HG03175 (cell line): Measurements from ENCODE around the gene EXOG.

Experiments
- ATAC-seq: cut with Tn5 transposase; IDR thresholded peaks from one replicate; pipeline ENCODE4 v1.9.1; 2021; ENCODE audit warnings: mild to moderate bottlenecking, moderate library complexity; ENCODE audit not compliant: unreplicated experiment

Gene EXOG

GRCh38 chr3:38507120-38507519 is 11.0 kb downstream of the EXOG start:
- peak; percentile 100 for ATAC-seq

GRCh38 chr3:38509732-38510131 is 13.6 kb downstream of the EXOG start:
- no peak for ATAC-seq

- ATAC-seq = no peak
Measured at GRCh38 chr3:38510631-38511030, 14.5 kb downstream of the EXOG start.

GRCh38 chr3:38511546-38511945 is 15.4 kb downstream of the EXOG start:
- no peak for ATAC-seq

DNA sequence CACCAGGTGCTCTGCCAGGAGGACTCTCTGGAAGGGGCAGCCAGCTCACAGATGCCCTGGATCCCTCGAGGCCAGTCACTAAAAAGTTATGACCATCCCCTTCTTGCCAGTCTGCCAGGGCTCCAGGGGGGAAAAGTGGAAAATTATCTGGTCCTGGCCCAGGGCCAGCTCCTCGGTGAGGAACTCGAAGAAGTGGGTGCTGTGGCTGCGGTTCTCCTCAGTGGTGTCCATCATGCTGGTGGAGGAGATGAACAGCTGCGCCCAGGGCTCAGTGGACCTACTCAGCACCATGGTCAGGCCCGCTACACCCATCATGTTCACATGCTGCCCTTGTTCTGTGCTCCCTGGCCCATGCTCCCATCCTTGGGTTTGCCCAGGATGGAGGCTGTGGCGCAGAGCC is 19.2 kb downstream of the EXOG start:
- no peak for ATAC-seq

- no peak for ATAC-seq
Measured at GRCh38 chr3:38516669-38517068, 20.5 kb downstream of the EXOG start.

GRCh38 chr3:38519000-38519399 is 22.9 kb downstream of the EXOG start:
- ATAC-seq = no peak

DNA sequence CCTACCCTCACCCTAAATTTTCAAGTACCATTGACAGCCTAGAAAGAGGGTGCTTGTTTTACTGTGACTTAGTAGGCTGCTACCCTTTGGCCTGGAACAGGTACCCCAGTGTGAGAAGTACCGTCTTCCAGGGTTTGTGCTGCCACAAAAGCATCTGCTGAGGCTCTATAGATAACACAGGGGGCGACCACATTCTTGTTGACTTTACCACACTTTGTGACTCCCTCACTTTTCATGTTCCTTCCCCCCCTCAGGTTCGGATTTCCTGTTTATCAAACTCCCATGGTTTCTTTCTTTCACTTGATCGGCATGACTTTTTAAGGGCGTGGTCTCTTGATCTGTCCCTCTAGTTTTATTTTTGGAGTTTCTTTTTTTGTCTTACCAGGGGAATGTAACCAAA is 23.5 kb downstream of the EXOG start:
- ATAC-seq = no peak

DNA sequence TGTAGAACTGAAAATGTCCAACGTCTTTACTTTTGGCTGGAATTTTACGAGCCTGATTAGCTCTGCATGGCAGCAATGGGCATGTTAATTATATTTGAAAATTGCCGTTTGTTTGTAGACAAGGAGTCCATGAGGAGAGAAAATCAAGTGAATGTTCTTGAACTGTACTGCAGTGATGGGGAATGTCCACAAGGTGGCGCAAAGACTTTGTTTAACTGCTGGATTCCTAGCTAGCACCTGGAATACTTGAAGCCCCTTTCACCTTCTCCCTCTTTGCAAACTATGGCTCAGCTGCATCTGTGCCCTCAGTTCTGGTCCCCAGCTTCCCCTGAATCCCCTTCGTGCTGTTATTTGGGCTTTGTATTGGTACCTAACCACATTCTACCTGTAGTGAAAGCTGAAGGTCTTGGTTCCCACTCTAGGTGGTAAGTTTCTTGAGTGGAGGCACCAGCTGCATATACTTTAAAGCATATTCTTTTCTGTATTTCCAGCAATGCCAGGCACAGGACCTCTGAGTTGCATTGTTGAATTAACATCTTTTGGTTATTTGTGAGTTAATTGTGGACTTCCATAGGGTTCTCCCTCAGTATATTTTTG is 25.3 kb downstream of the EXOG start:
- ATAC-seq = peak; percentile 49

DNA sequence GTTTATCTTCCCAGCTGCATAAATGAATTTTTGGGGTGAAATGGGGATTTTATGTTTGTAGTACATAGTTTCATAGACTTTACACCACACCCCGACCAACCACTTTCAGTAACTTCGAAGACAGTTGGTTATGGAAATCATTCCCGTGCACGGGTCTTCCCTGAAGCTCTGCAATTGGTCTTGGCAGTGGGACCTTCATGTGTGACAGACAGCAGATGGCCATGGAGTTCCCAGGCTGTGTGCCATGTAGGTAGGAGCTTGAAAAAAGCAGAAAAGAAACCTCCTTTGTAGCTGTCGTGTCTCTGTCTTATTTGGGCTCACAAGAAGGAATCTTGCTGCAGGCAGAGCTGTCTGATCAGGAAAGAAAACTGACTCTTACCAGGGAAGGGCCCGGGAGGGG is 25.9 kb downstream of the EXOG start:
- ATAC-seq = no peak

- ATAC-seq = no peak
Measured at GRCh38 chr3:38524141-38524739, 28.1 kb downstream of the EXOG start.

- ATAC-seq = no peak
Measured at GRCh38 chr3:38526792-38527191, 30.7 kb downstream of the EXOG start.

DNA sequence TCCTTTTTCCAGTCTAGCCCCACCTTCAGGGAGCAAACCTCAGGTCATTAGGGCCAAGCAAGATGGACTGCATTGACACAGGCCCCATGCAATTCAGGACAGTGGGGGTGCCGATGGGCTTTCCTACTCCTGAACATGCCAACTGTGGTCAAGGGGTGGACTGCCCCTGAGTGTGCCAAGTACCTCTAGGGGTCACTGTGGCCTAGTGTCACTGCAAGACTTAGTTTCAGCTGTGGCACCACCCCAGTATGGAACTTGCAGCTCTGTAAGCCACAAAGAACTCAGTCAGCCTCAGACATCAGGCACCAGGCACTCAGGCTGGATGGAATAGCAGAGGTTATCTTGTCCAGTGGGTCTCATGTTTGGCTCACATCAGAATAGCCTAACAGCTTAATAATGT is 32.3 kb downstream of the EXOG start:
- no peak for ATAC-seq

- ATAC-seq = no peak
Measured at GRCh38 chr3:38532529-38532928, 36.4 kb downstream of the EXOG start.

GRCh38 chr3:38533285-38533976 is 37.3 kb downstream of the EXOG start:
- ATAC-seq = no peak

- ATAC-seq = no peak
Measured at GRCh38 chr3:38534180-38534579, 38.0 kb downstream of the EXOG start.

GRCh38 chr3:38534604-38535003 is 38.5 kb downstream of the EXOG start:
- ATAC-seq = no peak

GRCh38 chr3:38536671-38537070 is 40.5 kb downstream of the EXOG start:
- ATAC-seq = no peak

DNA sequence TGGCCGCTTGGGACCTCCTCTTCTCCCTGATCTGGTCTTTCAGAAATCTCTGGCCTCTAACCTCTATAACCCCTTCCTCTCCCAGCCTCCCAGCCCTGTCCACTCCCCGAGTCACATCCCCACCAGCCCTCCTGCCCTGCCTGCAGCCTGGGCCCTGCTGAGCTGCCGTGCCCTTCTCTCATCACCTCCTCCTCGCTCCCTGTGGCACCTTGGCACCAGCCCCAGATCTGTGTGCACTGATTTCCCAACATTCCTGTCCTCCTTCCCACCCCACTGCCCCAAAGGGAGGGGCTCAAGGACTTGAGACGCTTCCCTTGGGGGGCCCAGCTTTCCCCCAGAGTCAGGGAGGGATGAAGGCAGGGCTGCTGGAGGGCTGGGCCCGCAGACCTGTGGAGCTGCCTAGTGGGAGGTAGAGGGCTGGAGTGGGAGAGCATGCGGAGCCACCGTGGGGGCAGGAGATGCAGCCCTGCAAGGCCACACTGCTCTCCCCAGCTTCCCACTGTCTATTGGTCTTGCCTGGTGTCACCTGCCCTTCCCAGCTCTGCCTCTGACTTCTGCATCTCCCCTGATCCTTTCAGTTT is 42.7 kb downstream of the EXOG start:
- no peak for ATAC-seq

GRCh38 chr3:38541806-38542205 is 45.7 kb downstream of the EXOG start:
- no peak for ATAC-seq

DNA sequence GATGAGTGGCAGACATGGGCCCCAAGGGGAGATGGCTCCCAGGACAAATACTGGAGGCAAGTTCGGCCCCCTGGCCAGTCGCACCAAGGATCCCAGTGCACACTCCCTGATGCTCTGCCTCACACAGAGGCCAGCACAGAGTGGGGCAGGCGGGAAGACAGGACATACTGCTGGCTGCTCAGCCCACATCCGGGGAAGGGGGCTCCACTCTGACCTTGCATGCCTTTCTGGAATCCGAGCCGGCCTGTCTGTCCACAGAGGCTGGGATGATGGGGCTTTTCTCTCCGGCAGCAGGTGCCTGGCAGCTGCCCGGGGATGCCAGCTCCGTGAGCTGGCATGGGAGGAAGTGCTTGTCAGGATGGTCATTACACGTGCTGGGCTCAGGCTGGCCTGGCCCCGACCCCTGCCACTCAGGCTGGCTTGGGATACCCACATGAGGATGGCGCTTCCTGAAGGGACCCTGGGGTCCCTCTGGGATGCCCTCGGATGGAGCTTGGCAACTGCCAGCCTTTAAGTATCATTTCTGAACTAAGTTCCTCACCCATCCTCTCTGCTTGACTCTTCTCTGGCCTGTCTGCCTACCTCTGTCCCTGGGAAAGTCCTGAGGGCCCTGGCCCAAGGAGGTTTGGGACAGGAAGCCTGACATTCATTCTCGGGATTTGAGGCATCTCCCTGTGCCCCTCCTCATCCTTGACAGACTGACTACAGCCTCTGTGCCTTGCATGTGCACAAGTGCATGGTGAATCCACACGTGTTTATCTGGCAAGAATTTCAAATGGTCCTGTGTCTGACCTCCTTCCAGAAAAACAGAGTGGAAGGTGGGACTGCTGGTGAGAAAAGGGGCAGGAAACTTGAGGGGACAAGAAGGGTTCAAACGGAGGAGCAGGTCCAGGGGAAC is 46.5 kb downstream of the EXOG start:
- ATAC-seq = no peak
